C4-2B (cell line): Measurements from ENCODE around the gene MFNG.

Experiments
- CTCF ChIP-seq: fragments of 450-650 bp; conservative IDR thresholded peaks from 2 replicates; pipeline ENCODE4 v1.5.1; 2017; ENCODE audit warnings: mild to moderate bottlenecking
- ZFX ChIP-seq: fragments of 450-650 bp; IDR thresholded peaks from 2 replicates; pipeline ENCODE4 v1.6.1; 2017

- no peak for TF ChIP-seq CTCF
- TF ChIP-seq ZFX, result no peak
Measured at GRCh38 chr22:37501610-37502341, 15.6 kb upstream of the MFNG start.
